Measurements from ENCODE around the gene USP10.
"Not testable (repeated sequence)": the region's sequence is repeated elsewhere in the genome, so short reads cannot be mapped to it uniquely, and the experiment has no call there.

USP10 gene

GRCh38 chr16:84737192-84738011, 37.6 kb downstream of the USP10 start:
- no peaks in the 10 kb centered on the region for H3K9me3 Mint-ChIP-seq
- DNase-seq (no peak), ATAC-seq (replicated peaks) (no peak)
- H3K4me3 Mint-ChIP-seq = no peak overlapping the region
- H3K27me3 Mint-ChIP-seq = no peaks in the 10 kb centered on the region
- H3K4me1 Mint-ChIP-seq = peaks cover 24 to 45% of the 10 kb centered on the region in 2 donors
- peaks cover 17 to 34% of the 10 kb centered on the region in 2 donors for H3K36me3 Mint-ChIP-seq
- H3K27ac Mint-ChIP-seq = peak overlapping the region; percentile 62

GRCh38 chr16:84738255-84739038, 38.6 kb downstream of the USP10 start:
- DNase-seq (peak; percentile 55), ATAC-seq (replicated peaks) (peak; percentile 89 to 91)
- H3K4me3 Mint-ChIP-seq = peak overlapping the region in 1 of 2 donors; percentile 46
- peaks cover 26 to 46% of the 10 kb centered on the region in 2 donors for H3K4me1 Mint-ChIP-seq
- H3K27ac Mint-ChIP-seq = peak overlapping the region; percentile 16
- no peaks in the 10 kb centered on the region for H3K9me3 Mint-ChIP-seq
- H3K36me3 Mint-ChIP-seq = peaks cover 20 to 35% of the 10 kb centered on the region in 2 donors
- H3K27me3 Mint-ChIP-seq = no peaks in the 10 kb centered on the region

GRCh38 chr16:84739349-84740124, 39.7 kb downstream of the USP10 start:
- DNase-seq = no peak
- Mint-ChIP-seq H3K4me3 (no peak overlapping the region), H3K27ac (no peak overlapping the region), H3K27me3 (no peaks in the 10 kb centered on the region), H3K4me1 (peaks cover 26 to 46% of the 10 kb centered on the region in 2 donors), H3K36me3 (peaks cover 22 to 36% of the 10 kb centered on the region in 2 donors), H3K9me3 (no peaks in the 10 kb centered on the region)
- no peak for ATAC-seq (replicated peaks)

GRCh38 chr16:84740596-84741116, 40.9 kb downstream of the USP10 start:
- no peak for ATAC-seq (replicated peaks)
- H3K36me3 Mint-ChIP-seq = peaks cover 27 to 39% of the 10 kb centered on the region in 2 donors

GRCh38 chr16:84741340-84741830, 41.6 kb downstream of the USP10 start:
- H3K4me1 Mint-ChIP-seq = peaks cover 28 to 46% of the 10 kb centered on the region in 2 donors

More at GRCh38 chr16:84740596-84741116, 40.9 kb downstream of the USP10 start:
- Mint-ChIP-seq H3K27me3 (no peaks in the 10 kb centered on the region), H3K27ac (no peak overlapping the region), H3K9me3 (no peaks in the 10 kb centered on the region), H3K4me3 (no peak overlapping the region), H3K4me1 (peaks cover 29 to 46% of the 10 kb centered on the region in 2 donors)
- DNase-seq = no peak

GRCh38 chr16:84742641-84743092, 42.9 kb downstream of the USP10 start:
- peaks cover 27 to 32% of the 10 kb centered on the region in 2 donors for H3K36me3 Mint-ChIP-seq
- no peaks in the 10 kb centered on the region for H3K9me3 Mint-ChIP-seq
- DNase-seq (no peak), ATAC-seq (replicated peaks) (no peak)
- H3K4me1 Mint-ChIP-seq = peaks cover 25 to 37% of the 10 kb centered on the region in 2 donors
- no peak overlapping the region for H3K27ac Mint-ChIP-seq
- H3K4me3 Mint-ChIP-seq = no peak overlapping the region
- H3K27me3 Mint-ChIP-seq = no peaks in the 10 kb centered on the region

More at GRCh38 chr16:84741340-84741830, 41.6 kb downstream of the USP10 start:
- peaks cover 27 to 37% of the 10 kb centered on the region in 2 donors for H3K36me3 Mint-ChIP-seq
- peak overlapping the region; percentile 28 for H3K27ac Mint-ChIP-seq
- DNase-seq (no peak), ATAC-seq (replicated peaks) (no peak)
- H3K9me3 Mint-ChIP-seq = no peaks in the 10 kb centered on the region
- H3K27me3 Mint-ChIP-seq = no peaks in the 10 kb centered on the region
- no peak overlapping the region for H3K4me3 Mint-ChIP-seq

- Mint-ChIP-seq H3K36me3 (peaks cover 25 to 39% of the 10 kb centered on the region in 2 donors), H3K27ac (no peak overlapping the region), H3K4me1 (peaks cover 25 to 42% of the 10 kb centered on the region in 2 donors), H3K27me3 (no peaks in the 10 kb centered on the region), H3K9me3 (no peaks in the 10 kb centered on the region), H3K4me3 (no peak overlapping the region)
- no peak for ATAC-seq (replicated peaks)
- DNase-seq = no peak
Observed at GRCh38 chr16:84746231-84746630, 46.4 kb downstream of the USP10 start.

- DNase-seq = no peak
Observed at GRCh38 chr16:84746875-84747274, 47.1 kb downstream of the USP10 start.

GRCh38 chr16:84748247-84748646, 48.4 kb downstream of the USP10 start:
- not testable (repeated sequence) for DNase-seq; H3K27me3 Mint-ChIP-seq; ATAC-seq (replicated peaks); H3K4me3 Mint-ChIP-seq; H3K27ac Mint-ChIP-seq; H3K9me3 Mint-ChIP-seq
- H3K36me3 Mint-ChIP-seq = peaks cover 13 to 37% of the 10 kb centered on the region in 2 donors
- peaks cover 26 to 41% of the 10 kb centered on the region in 2 donors for H3K4me1 Mint-ChIP-seq

More at GRCh38 chr16:84746875-84747274, 47.1 kb downstream of the USP10 start:
- Mint-ChIP-seq H3K27me3 (no peaks in the 10 kb centered on the region), H3K27ac (no peak overlapping the region), H3K36me3 (peaks cover 20 to 35% of the 10 kb centered on the region in 2 donors), H3K4me3 (no peak overlapping the region), H3K9me3 (no peaks in the 10 kb centered on the region), H3K4me1 (peaks cover 24 to 43% of the 10 kb centered on the region in 2 donors)
- ATAC-seq (replicated peaks) = no peak

- DNase-seq = no peak
- Mint-ChIP-seq H3K36me3 (peaks cover 16 to 40% of the 10 kb centered on the region in 2 donors), H3K27ac (no peak overlapping the region), H3K9me3 (no peaks in the 10 kb centered on the region), H3K4me3 (no peak overlapping the region), H3K27me3 (no peaks in the 10 kb centered on the region), H3K4me1 (peaks cover 34 to 49% of the 10 kb centered on the region in 2 donors)
- ATAC-seq (replicated peaks) = no peak
Observed at GRCh38 chr16:84749072-84749471, 49.3 kb downstream of the USP10 start.

GRCh38 chr16:84749815-84750214, 50.0 kb downstream of the USP10 start:
- no peak overlapping the region for H3K4me3 Mint-ChIP-seq

GRCh38 chr16:84750575-84750974, 50.8 kb downstream of the USP10 start:
- peaks cover 39 to 64% of the 10 kb centered on the region in 2 donors for H3K4me1 Mint-ChIP-seq

More at GRCh38 chr16:84749815-84750214, 50.0 kb downstream of the USP10 start:
- H3K27me3 Mint-ChIP-seq = no peaks in the 10 kb centered on the region
- peaks cover 14 to 37% of the 10 kb centered on the region in 2 donors for H3K36me3 Mint-ChIP-seq
- no peaks in the 10 kb centered on the region for H3K9me3 Mint-ChIP-seq
- ATAC-seq (replicated peaks) = no peak
- peaks cover 38 to 56% of the 10 kb centered on the region in 2 donors for H3K4me1 Mint-ChIP-seq
- no peak for DNase-seq
- H3K27ac Mint-ChIP-seq = no peak overlapping the region

GRCh38 chr16:84751241-84751640, 51.4 kb downstream of the USP10 start:
- DNase-seq = no peak
- peak; percentile 46 to 55 for ATAC-seq (replicated peaks)
- peaks cover 40 to 69% of the 10 kb centered on the region in 2 donors for H3K4me1 Mint-ChIP-seq
- H3K4me3 Mint-ChIP-seq = peak overlapping the region in 1 of 2 donors; percentile 19
- peaks cover 14 to 38% of the 10 kb centered on the region in 2 donors for H3K36me3 Mint-ChIP-seq
- no peaks in the 10 kb centered on the region for H3K27me3 Mint-ChIP-seq
- H3K9me3 Mint-ChIP-seq = no peaks in the 10 kb centered on the region
- H3K27ac Mint-ChIP-seq = peak overlapping the region; percentile 17

More at GRCh38 chr16:84750575-84750974, 50.8 kb downstream of the USP10 start:
- Mint-ChIP-seq H3K4me3 (no peak overlapping the region), H3K27ac (no peak overlapping the region), H3K36me3 (peaks cover 14 to 37% of the 10 kb centered on the region in 2 donors), H3K27me3 (no peaks in the 10 kb centered on the region), H3K9me3 (no peaks in the 10 kb centered on the region)
- ATAC-seq (replicated peaks) (no peak), DNase-seq (no peak)
